Ovary (tissue), 9 donors: ENCODE data around the gene PADI6. TPM values are rescaled to one million over a fixed set of nuclear protein-coding genes. Genes with fewer than 3 reads are reported as not detected.
A peak's percentile ranks its signal among the peaks of the same experiment; 100 is the strongest.

Experiments
- DNase-seq, 5 donors: peaks; one replicate each; pipeline ENCODE4 v3.0.0-alpha.2; 2019 to 2020
- H3K27ac ChIP-seq, 2 donors: fragments of 200-600 bp; one replicate each; pipeline versions ENCODE4 v1.5.1 to v1.8.0; 2019 to 2022
- H3K27me3 ChIP-seq: fragments of 200-600 bp; one replicate; pipeline ENCODE4 v1.8.0; 2022
- H3K36me3 ChIP-seq: fragments of 200-600 bp; sonication (generic); one replicate; pipeline ENCODE4 v1.5.1; 2019
- H3K4me1 ChIP-seq: one replicate; pipeline ENCODE4 v1.8.1; 2013; ENCODE audit warnings: mild to moderate bottlenecking, moderate library complexity; ENCODE audit not compliant: insufficient read depth
- H3K4me3 ChIP-seq: fragments of 200-600 bp; sonication (generic); one replicate; pipeline ENCODE4 v1.5.1; 2017
- H3K9me3 ChIP-seq, 2 donors: fragments of 200-600 bp in 1 of 2; sonication (generic) in 1 of 2; one replicate each; pipeline versions ENCODE4 v1.5.1 to v1.8.1; 2013 to 2019; ENCODE audit warnings: mild to moderate bottlenecking in 1 of 2, moderate library complexity in 1 of 2
- EP300 ChIP-seq: sonication (generic); formaldehyde crosslinking; IDR thresholded peaks from one replicate; pipeline ENCODE4 v1.6.1; 2017; ENCODE audit warnings: antibody characterized with exemption
- POLR2A ChIP-seq: fragments of 450-650 bp; IDR thresholded peaks from one replicate; pipeline ENCODE4 v1.6.1; 2017; ENCODE audit warnings: antibody characterized with exemption, mild to moderate bottlenecking, moderate library complexity
- WGBS, 3 donors: extraction: QIAGEN DNeasy Blood & Tissue Kit in 1 of 3; methylation state at CpG; one replicate each; pipeline versions ENCODE4 v1.1.5 to v1.1.7; 2013 to 2017; 5-methylcytosine and 5-hydroxymethylcytosine counted together
- intact Hi-C, 4 donors: fragments of 100-400 bp; cut with DNase I; formaldehyde crosslinking; loops; one replicate each; pipeline versions ENCODE4 v1.11.0 to v1.15.1; 2022 to 2023
- polyA plus RNA-seq, 2 donors: library from polyadenylated mRNA; stranded (reverse); fragments of 200-250 nt in 1 of 2; fragments of 350-450 nt in 1 of 2; fragmentation: Illumina TruSeq in 1 of 2; extraction: RNeasy Lipid Tissue Mini Kit (QIAGEN cat#74804) in 1 of 2; gene quantifications; one replicate each; pipeline ENCODE4 v1.2.3, GENCODE V29; 2013 to 2014
- total RNA-seq, 7 donors: library from RNA; depleted of rRNA in 2 of 7; stranded (reverse); fragments of >200 nt in 2 of 7; fragmentation: NEBNext Ultra II Directional in 3 of 7; extraction: Animal tissue kit (Norgen Biotek cat#: 25700) in 3 of 7; gene quantifications; one replicate each; pipeline versions ENCODE4 v1.1.0 to v1.2.4, GENCODE V29; 2016 to 2023
- TF ChIP-seq, protein P1 (sequence below), 3 donors: fragments of 450-650 bp in 2 of 3; fragments of 200-600 bp in 1 of 3; IDR thresholded peaks; one replicate each; pipeline versions ENCODE4 v1.5.1 to v1.8.0; 2016 to 2022; ENCODE audit warnings: antibody characterized with exemption in 3 of 3, mild to moderate bottlenecking in 1 of 3
- donor health status: DM: no; HTN: no; CAD: no; lungs with moderate emphysema.
- donor health status: DM: no; HTN: no; CAD: no.
- donor health status: Bipolar disorder and iron deficiency.
- donor health status: DM: yes; HTN: yes; CAD: no.
- donor health status: DM: no; HTN: no; CAD: no.
- donor health status: DM: yes; HTN: yes; CAD: no.

The PADI6 gene
- total and polyA plus RNA-seq, 9 donors, result 0.10 to 4.3 (median 0.18) TPM; not detected in 6

DNA sequence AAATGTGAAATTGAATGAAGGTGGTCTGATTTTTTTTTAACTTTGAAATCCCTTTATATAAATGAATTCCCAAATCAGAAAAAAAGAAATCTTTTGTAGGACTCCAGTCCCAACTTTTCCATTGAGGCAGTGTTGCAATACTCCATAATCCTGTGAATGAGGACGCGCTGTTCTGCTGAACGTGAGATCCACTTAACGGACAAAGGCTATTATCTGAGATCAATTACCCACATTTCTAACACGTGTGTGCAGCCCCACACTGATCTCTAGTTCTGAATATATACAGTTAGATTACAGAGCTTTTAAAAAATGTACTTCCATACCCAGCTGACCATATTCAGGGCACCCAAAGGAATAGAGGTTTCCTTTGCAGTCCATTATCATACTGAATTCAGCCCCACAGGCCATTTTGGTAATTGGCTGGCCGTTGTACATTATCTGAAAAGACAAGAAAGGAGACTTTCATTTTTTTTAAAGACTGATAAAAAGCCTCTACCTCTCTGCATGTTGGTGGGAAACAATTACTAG lies 48.5 kb downstream of the PADI6 start:
- H3K27me3 ChIP-seq, result no peaks in the 10 kb centered on the region
- H3K27ac ChIP-seq, result peak overlapping the region in 1 of 2 donors; percentile 71
- 83 to 85% (median 84%) methylated on average over 6 of the region's 6 CpGs for WGBS, 3 donors
- H3K4me3 ChIP-seq, result no peak overlapping the region
- DNase-seq, result no peak
- no peaks in the 10 kb centered on the region for H3K36me3 ChIP-seq
- no peaks in the 10 kb centered on the region for H3K9me3 ChIP-seq
- TF ChIP-seq, protein P1, sequence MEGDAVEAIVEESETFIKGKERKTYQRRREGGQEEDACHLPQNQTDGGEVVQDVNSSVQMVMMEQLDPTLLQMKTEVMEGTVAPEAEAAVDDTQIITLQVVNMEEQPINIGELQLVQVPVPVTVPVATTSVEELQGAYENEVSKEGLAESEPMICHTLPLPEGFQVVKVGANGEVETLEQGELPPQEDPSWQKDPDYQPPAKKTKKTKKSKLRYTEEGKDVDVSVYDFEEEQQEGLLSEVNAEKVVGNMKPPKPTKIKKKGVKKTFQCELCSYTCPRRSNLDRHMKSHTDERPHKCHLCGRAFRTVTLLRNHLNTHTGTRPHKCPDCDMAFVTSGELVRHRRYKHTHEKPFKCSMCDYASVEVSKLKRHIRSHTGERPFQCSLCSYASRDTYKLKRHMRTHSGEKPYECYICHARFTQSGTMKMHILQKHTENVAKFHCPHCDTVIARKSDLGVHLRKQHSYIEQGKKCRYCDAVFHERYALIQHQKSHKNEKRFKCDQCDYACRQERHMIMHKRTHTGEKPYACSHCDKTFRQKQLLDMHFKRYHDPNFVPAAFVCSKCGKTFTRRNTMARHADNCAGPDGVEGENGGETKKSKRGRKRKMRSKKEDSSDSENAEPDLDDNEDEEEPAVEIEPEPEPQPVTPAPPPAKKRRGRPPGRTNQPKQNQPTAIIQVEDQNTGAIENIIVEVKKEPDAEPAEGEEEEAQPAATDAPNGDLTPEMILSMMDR (IDR thresholded peaks at IDR 0.05), result no peak
- TF ChIP-seq EP300 (no peak), POLR2A (no peak)
- peaks cover 17% of the 10 kb centered on the region for H3K4me1 ChIP-seq
- intact Hi-C loops, result loop anchor here in 2 of 4 donors (5.0 to 10.0 kb wide), 2 partner anchors 184 to 187 kb away; no protein-coding TSS in a partner anchor

DNA sequence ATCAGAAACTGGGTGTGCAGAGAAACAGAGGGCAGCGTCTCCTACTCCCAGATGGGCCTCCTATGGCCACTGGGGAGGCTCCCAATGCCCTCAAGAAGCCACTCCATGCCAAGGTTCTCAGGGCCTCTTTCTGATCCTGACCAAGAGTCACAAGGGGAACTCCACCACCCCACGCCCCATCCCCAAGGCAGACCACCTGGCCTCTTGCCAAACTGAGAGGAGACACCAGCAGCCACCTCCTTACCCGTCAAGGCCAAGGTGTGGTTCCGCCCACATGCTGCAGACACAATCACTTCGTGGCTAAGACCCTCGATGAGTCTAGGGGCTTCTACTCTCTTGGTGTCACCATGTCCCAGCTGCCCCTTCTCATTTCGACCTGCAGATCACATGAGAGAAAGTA lies 50.5 kb downstream of the PADI6 start:
- DNase-seq, result peak in 1 of 5 donors; percentile 58
- no peaks in the 10 kb centered on the region for H3K27me3 ChIP-seq
- peaks cover 17% of the 10 kb centered on the region for H3K4me1 ChIP-seq
- H3K4me3 ChIP-seq, result no peak overlapping the region
- intact Hi-C loops, result loop anchor here in 2 of 4 donors (5.0 to 10.0 kb wide), 2 partner anchors 182 to 185 kb away; no protein-coding TSS in a partner anchor
- no peaks in the 10 kb centered on the region for H3K36me3 ChIP-seq
- no peaks in the 10 kb centered on the region for H3K9me3 ChIP-seq
- TF ChIP-seq, protein P1 (IDR thresholded peaks at IDR 0.05), result no peak
- no peak for TF ChIP-seq EP300
- no peak for TF ChIP-seq POLR2A
- 48 to 59% (median 58%) methylated on average over 7 of the region's 7 CpGs for WGBS, 3 donors
- peak overlapping the region in 1 of 2 donors; percentile 71 for H3K27ac ChIP-seq

DNA sequence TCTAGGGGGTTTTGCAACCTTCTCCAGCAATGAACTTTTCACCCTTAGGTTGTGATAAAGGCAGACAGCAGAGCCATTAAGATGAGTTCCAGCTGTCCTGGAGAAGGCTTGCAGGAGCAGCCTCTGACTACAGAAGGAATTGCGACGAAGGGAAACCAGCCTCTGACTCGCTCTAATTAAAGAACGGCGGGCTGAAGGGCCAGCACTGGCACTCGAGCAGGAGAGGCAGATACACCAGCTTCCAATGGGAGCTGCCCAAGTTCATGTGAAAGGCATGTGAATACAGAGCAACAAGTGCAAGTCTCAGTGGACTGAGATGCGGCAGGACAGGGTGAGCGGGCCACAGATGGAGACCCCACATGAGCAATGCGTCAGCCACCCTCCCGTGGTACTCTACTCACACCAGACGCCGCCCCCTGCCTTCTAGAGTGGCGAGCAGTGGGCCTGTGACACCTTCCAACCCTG lies 51.8 kb downstream of the PADI6 start:
- TF ChIP-seq EP300 (no peak), POLR2A (no peak)
- TF ChIP-seq, protein P1 (IDR thresholded peaks at IDR 0.05), result no peak
- Histone ChIP-seq H3K27ac (peak overlapping the region in 1 of 2 donors; percentile 71), H3K9me3 (no peaks in the 10 kb centered on the region), H3K4me1 (peaks cover 17% of the 10 kb centered on the region), H3K27me3 (no peaks in the 10 kb centered on the region), H3K4me3 (no peak overlapping the region), H3K36me3 (no peaks in the 10 kb centered on the region)
- intact Hi-C loops, result loop anchor here in 2 of 4 donors (5.0 to 10.0 kb wide), 2 partner anchors 181 to 183 kb away; no protein-coding TSS in a partner anchor
- peak; percentile 53 to 71 (median 63) for DNase-seq
- WGBS, 3 donors, result 18 to 43% (median 23%) methylated on average over 13 of the region's 13 CpGs

- no peaks in the 10 kb centered on the region for H3K36me3 ChIP-seq
Observed at GRCh38 chr1:17425806-17426600, 54.0 kb downstream of the PADI6 start.

More at GRCh38 chr1:17425806-17426600, 54.0 kb downstream of the PADI6 start:
- intact Hi-C loops, result loop anchor here in 1 of 4 donors (10.0 kb wide), 1 partner anchor 179 kb away; no protein-coding TSS in a partner anchor
- TF ChIP-seq EP300 (no peak), POLR2A (no peak)
- TF ChIP-seq, protein P1 (IDR thresholded peaks at IDR 0.05), result no peak
- H3K4me3 ChIP-seq, result no peak overlapping the region
- H3K9me3 ChIP-seq, result no peaks in the 10 kb centered on the region
- no peak overlapping the region for H3K27ac ChIP-seq
- DNase-seq, result no peak
- WGBS, 3 donors, result 91 to 93% (median 92%) methylated on average over 18 of the region's 18 CpGs
- H3K27me3 ChIP-seq, result no peaks in the 10 kb centered on the region
- H3K4me1 ChIP-seq, result peaks cover 17% of the 10 kb centered on the region
